HEK293 (cell line): ENCODE data around the gene BEST2.

Source experiments
- CTCF ChIP-seq: fragments of 450-650 bp; formaldehyde crosslinking; IDR thresholded peaks from 2 replicates; pipeline ENCODE4 v1.5.1; 2016; ENCODE audit warnings: missing biosample characterization, missing genetic modification characterization
- SCRT1 ChIP-seq: fragments of 450-650 bp; formaldehyde crosslinking; IDR thresholded peaks from 2 replicates; pipeline ENCODE4 v1.5.1; 2016; ENCODE audit warnings: missing biosample characterization, missing genetic modification characterization, borderline replicate concordance
- SP2 ChIP-seq: fragments of 450-650 bp; formaldehyde crosslinking; IDR thresholded peaks from 2 replicates; pipeline ENCODE4 v1.5.1; 2016; ENCODE audit warnings: missing biosample characterization, missing genetic modification characterization
- ZNF140 ChIP-seq: fragments of 450-650 bp; formaldehyde crosslinking; IDR thresholded peaks from 2 replicates; pipeline ENCODE4 v1.5.1; 2016; ENCODE audit warnings: missing biosample characterization, missing genetic modification characterization
- ZNF324 ChIP-seq: fragments of 450-650 bp; formaldehyde crosslinking; IDR thresholded peaks from 2 replicates; pipeline ENCODE4 v1.5.1; 2016; ENCODE audit warnings: missing biosample characterization, missing genetic modification characterization

- TF ChIP-seq ZNF140 (no peak), ZNF324 (tag by site-specific recombination) (no peak), SCRT1 (no peak), CTCF (tag by site-specific recombination) (no peak), SP2 (tag by site-specific recombination) (no peak)
These were observed 35.7 kb upstream of the BEST2 start for GRCh38 chr19:12715929-12716328.
